PFSK-1 (cell line): ENCODE data around the gene PNLIPRP1.

Source experiments
- FOXP2 ChIP-seq: optimal IDR thresholded peaks from 2 replicates; pipeline ENCODE3; 2011; ENCODE audit warnings: borderline replicate concordance, control low read depth, inconsistent platforms; ENCODE audit not compliant: insufficient read depth; ENCODE audit errors: extremely low read length, extremely low read depth
- POLR2AphosphoS5 ChIP-seq: IDR thresholded peaks from 2 replicates; pipeline ENCODE4 v1.6.1; 2012; ENCODE audit warnings: low read depth, mild to moderate bottlenecking, control low read depth, low read length, moderate library complexity
- SIN3A ChIP-seq: IDR thresholded peaks from 2 replicates; pipeline ENCODE4 v1.6.1; 2012; ENCODE audit warnings: mild to moderate bottlenecking, low read length, moderate library complexity, borderline replicate concordance; ENCODE audit not compliant: insufficient read depth
- TAF1 ChIP-seq: IDR thresholded peaks from 2 replicates; pipeline ENCODE4 v1.6.1; 2012; ENCODE audit warnings: low read length, control low read depth, borderline replicate concordance; ENCODE audit not compliant: insufficient read depth
- TF ChIP-seq, protein P1 (sequence below), 2 experiments: IDR thresholded peaks; 2 replicates each; pipeline versions ENCODE4 v1.6.1 to v1.8.0; 2011 to 2012; ENCODE audit warnings: low read depth in 2 of 2, low read length in 2 of 2, control low read depth in 1 of 2, inconsistent platforms in 1 of 2, mild to moderate bottlenecking in 1 of 2, moderate library complexity in 1 of 2; ENCODE audit not compliant: insufficient read depth in 1 of 2

PNLIPRP1 gene

GRCh38 chr10:116565534-116565933, 25.2 kb upstream of the PNLIPRP1 start:
- TF ChIP-seq TAF1 (no peak), SIN3A (no peak), POLR2AphosphoS5 (no peak), FOXP2 (no peak)
- TF ChIP-seq, protein P1, sequence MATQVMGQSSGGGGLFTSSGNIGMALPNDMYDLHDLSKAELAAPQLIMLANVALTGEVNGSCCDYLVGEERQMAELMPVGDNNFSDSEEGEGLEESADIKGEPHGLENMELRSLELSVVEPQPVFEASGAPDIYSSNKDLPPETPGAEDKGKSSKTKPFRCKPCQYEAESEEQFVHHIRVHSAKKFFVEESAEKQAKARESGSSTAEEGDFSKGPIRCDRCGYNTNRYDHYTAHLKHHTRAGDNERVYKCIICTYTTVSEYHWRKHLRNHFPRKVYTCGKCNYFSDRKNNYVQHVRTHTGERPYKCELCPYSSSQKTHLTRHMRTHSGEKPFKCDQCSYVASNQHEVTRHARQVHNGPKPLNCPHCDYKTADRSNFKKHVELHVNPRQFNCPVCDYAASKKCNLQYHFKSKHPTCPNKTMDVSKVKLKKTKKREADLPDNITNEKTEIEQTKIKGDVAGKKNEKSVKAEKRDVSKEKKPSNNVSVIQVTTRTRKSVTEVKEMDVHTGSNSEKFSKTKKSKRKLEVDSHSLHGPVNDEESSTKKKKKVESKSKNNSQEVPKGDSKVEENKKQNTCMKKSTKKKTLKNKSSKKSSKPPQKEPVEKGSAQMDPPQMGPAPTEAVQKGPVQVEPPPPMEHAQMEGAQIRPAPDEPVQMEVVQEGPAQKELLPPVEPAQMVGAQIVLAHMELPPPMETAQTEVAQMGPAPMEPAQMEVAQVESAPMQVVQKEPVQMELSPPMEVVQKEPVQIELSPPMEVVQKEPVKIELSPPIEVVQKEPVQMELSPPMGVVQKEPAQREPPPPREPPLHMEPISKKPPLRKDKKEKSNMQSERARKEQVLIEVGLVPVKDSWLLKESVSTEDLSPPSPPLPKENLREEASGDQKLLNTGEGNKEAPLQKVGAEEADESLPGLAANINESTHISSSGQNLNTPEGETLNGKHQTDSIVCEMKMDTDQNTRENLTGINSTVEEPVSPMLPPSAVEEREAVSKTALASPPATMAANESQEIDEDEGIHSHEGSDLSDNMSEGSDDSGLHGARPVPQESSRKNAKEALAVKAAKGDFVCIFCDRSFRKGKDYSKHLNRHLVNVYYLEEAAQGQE (IDR thresholded peaks at IDR 0.05; ENCODE audit: insufficient read depth in 1 of 2, low read depth in 2 of 2, low read length in 2 of 2): no peak

GRCh38 chr10:116566932-116567331, 23.8 kb upstream of the PNLIPRP1 start:
- TF ChIP-seq FOXP2 (no peak), TAF1 (no peak), SIN3A (no peak), POLR2AphosphoS5 (no peak)
- TF ChIP-seq, protein P1 (IDR thresholded peaks at IDR 0.05; ENCODE audit: insufficient read depth in 1 of 2, low read depth in 2 of 2, low read length in 2 of 2): no peak

DNA sequence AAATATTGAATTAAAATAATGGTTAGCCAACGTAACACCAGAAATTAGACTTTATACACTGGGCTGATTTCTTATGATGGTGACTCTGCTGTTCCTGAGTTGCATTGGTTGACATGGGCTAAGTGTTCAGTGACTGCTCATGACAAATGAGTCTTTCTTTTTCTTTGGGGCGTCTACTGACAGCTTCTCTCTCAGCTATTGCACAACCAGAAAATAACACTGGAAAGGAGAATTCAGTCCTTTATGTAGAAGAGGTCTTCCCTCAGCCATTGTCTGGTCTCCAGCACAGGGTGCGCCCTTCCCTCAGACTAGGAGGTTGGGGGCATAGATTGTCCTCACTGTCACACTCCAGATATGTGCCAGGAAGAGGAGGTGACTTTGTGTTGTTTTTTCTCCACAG, 23.4 kb upstream of the PNLIPRP1 start:
- TF ChIP-seq FOXP2 (no peak), TAF1 (no peak), POLR2AphosphoS5 (no peak)

DNA sequence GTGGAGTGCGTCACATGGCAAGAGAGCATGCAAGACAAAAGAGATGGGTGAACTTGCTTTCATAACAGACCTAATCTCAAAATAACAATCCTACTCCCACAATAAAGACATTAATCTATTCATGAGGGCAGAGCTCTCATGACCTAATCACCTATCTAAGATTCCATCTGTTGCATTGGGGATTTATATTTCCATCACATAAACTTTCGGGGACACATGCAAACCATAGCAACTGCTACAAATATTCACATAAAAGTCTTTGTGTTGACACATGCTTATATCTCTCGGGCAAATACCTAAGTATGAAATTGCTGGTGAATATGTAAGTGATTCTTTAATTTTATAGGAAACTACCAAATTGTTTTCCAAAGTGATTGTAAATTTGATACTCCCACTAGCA, 16.0 kb upstream of the PNLIPRP1 start:
- TF ChIP-seq TAF1 (no peak), SIN3A (no peak), POLR2AphosphoS5 (no peak), FOXP2 (no peak)
- TF ChIP-seq, protein P1 (IDR thresholded peaks at IDR 0.05; ENCODE audit: insufficient read depth in 1 of 2, low read depth in 2 of 2, low read length in 2 of 2): no peak

- TF ChIP-seq, protein P1 (IDR thresholded peaks at IDR 0.05; ENCODE audit: insufficient read depth in 1 of 2, low read depth in 2 of 2, low read length in 2 of 2): no peak
- TF ChIP-seq FOXP2: no peak
- no peak for TF ChIP-seq SIN3A
- no peak for TF ChIP-seq TAF1
- no peak for TF ChIP-seq POLR2AphosphoS5
Measured at GRCh38 chr10:116587878-116588591, 2.7 kb upstream of the PNLIPRP1 start.
